GM18868 (cell line): ENCODE measurements around the gene NDUFA13.

ENCODE experiments used
- ATAC-seq: cut with Tn5 transposase; IDR thresholded peaks from one replicate; pipeline ENCODE4 v1.9.1; 2021; ENCODE audit warnings: mild to moderate bottlenecking, moderate library complexity; ENCODE audit not compliant: unreplicated experiment

The NDUFA13 gene

DNA sequence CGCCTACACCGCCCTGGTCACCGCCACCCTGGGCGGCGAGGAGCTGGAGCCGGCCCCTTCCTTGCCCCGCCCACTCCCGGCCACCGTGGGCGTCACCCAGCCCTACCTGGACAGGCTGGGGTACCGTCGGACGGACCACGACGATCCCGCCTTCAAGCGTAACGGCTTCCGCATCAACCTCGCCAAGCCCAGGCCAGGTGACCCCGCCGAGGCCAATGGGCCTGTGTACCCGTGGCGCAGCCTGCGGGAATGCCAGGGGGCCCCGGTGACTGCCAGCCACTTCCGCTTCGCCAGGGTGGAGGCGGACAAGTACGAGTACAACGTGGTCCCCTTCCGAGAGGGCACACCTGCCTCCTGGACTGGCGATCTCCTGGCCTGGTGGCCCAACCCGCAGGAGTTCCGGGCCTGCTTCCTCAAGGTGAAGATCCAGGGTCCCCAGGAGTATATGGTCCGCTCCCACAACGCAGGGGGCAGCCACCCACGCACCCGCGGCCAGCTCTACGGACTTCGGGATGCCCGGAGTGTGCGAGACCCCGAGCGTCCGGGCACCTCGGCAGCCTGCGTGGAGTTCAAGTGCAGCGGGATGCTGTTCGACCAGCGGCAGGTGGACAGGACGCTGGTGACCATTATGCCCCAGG, 29.0 kb downstream of the NDUFA13 start:
- no peak for ATAC-seq

- ATAC-seq = no peak
Observed at GRCh38 chr19:19545707-19546106, 29.7 kb downstream of the NDUFA13 start.

DNA sequence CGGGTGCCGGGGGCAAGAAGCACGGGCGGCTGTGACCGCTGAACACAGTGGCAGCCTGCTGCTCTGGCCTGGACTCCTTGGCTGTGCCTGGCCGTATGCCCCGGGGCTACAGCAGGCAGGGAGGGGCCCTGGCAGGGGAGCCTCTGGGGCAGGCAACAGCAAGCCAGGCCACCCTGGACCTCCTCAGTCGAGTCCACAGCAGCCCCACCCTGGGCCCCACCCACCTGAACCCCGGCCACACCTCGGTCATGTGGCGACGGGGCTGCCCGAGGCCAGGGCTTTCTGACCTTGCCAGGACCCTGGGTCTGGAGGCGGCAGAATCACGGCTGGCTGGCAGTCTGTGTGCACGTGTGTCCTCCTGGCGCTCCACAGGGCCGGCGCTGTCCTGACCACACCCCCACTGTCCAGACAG, 30.7 kb downstream of the NDUFA13 start:
- no peak for ATAC-seq

- no peak for ATAC-seq
Observed at GRCh38 chr19:19547674-19548336, 31.8 kb downstream of the NDUFA13 start.

DNA sequence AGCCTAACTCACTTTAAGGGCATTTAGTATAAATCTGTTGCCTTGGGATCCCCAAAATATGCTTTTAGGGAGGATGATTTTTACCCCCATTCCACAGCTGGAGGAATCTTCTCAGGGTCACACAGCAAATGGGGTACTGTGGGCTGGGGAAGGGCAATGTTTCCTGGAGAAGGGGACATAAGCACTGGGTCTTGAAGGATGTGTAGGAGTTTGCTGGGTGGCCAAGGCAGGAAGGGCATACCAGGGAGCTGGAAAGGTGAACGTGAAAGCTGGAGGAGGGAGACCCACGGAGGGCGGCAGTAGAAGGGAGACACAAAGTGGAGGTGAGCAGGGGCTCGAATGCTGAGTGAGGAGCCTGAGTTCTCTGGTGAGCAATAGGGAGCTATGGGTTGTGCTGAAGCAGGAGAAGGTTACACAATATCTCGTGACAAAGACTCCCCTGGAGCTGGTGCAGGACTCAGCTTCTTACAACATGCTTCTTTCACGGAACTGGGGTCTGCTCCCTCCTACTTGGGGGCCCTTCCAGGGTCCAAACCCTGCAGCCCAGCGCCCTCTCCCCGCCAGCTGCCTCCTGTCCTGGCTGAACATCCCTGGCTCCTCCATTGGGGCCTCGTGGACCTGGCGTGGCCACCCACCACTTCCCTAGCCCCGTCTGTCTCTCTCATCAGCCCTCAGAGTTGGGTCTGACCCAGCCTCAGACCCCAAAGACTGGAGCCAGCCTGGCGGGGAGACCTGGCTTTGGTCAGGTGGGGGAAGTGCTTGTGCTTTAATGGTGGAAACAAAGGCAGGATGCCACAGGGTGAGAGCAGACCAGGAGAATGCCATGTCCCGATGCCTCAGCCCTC, 33.1 kb downstream of the NDUFA13 start:
- no peak for ATAC-seq

GRCh38 chr19:19549804-19550464, 33.9 kb downstream of the NDUFA13 start:
- no peak for ATAC-seq

- no peak for ATAC-seq
Observed at GRCh38 chr19:19550485-19550929, 34.5 kb downstream of the NDUFA13 start.

- no peak for ATAC-seq
Observed at GRCh38 chr19:19550972-19551852, 35.2 kb downstream of the NDUFA13 start.

GRCh38 chr19:19551853-19552192, 35.8 kb downstream of the NDUFA13 start:
- no peak for ATAC-seq

DNA sequence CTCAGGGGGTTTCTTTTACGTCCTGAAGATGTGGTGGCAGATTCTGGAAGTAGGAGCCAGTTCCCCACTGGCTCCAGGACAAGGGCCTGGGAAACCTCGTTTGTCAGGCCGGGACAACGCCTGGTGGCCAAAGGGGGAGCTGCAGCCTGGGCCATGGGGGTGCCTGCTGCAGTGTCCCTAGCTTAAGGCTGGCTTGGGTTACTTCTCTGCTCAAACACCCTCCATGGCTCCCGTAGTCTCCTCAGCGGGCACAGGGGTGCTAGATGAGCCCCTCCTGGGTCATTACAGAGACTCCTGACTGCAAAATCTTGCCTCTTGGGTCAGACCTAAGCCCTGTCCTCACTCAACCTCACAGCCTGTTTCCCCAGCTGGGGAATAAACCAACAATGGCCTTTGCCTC, 36.8 kb downstream of the NDUFA13 start:
- no peak for ATAC-seq

DNA sequence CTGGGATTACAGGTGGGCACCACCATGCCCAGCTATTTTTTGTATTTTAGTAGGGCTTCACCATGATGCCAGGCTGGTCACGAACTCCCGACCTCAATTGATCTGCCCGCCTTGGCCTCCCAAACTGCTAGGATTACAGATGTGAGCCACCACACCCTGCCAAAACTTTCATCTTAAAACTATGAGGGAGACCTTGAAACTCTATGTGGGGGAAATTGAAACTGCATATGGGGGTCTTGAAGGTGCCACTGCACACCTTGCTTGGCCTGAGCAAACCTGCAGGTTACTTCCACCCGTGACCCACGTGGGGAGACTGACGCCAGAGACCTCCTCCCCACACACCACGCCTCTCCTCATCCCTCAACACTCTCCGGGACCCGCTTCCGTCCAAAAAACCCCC, 37.6 kb downstream of the NDUFA13 start:
- ATAC-seq = no peak

DNA sequence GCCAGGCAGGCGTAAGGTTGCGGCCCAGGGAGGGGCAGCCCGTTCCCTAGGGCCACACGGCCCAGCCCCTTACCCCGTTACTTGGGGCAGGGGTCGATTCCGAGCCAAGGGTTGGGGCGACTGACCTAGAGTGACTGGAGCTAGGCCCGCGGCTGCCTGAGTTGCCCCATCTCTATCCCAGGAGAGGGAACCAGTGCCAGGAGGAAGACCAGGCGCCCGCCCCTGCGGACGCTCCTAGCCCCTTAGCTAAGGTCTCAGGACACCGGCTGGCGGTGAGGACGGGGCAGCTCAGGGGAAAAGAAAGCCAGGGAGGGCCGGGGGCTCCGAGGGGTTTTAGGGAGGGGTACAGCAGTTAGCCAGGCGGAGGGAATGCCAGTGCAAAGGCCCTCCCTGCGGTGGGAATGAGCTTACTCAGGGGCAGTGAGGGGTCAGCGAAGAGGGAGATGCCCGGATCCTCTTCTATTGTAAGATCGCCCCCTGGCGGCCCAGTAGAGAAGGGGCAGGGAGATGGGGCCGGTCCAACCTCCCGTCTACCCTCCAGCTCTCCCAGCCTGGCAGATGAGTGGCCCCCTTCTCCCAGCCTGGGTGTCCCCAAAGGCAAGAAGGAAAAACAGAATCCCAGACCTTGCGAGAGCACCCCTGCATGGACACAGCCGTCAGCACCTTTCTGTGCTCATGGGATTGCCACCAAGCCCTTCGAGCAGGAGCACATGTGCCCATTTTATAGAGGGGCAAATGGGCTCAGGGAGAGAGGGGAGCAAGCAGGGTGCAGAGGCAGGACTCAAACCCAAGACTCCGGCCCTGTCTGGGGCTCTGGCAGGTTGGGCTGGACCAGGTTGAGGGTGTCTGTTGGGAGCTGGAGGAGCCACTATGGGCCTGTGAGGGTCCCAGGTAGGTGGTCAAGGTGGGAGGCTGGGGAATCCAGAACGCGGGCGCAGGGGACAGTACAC, 38.3 kb downstream of the NDUFA13 start:
- ATAC-seq = no peak

DNA sequence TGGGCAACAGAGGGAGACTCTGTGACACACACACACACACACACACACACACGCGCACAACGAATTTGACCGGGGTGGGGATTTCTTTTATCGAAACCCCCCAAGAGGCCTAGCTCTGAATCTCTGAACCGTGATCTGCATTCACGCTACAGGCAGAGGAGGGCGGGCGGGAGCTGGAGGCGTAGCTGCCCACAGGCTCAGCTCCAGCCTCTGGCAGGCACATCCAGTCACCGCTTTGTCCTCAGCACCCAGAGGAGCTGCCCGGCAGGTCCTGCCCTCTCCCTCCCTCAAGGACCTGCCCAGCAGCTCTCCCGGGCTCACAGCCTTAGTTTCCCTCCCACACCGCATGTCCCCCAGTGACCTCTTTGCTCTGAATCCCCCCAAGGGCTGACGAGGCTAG, 42.0 kb downstream of the NDUFA13 start:
- no peak for ATAC-seq

- no peak for ATAC-seq
Observed at GRCh38 chr19:19558636-19559035, 42.6 kb downstream of the NDUFA13 start.

DNA sequence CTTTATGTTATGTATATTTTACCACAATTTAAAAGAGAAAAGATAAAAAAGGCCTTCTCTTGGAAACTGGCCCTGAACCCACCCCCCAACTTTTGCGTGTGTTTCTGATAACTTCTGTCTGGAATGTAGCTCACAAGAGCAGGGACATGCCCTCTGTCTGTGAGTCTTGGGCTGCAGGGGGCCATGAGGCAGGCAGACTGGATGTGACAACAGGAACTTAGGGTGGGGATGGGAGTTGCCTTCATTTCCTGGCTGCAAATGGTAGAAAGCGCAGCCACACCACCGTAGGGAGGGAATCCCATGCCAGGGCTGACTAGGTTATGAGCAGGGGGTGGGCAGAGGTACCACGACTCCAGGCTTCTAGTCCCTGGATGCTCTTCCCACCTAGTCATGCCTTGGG, 43.9 kb downstream of the NDUFA13 start:
- ATAC-seq = no peak

- ATAC-seq = no peak
Observed at GRCh38 chr19:19561946-19562664, 46.1 kb downstream of the NDUFA13 start.

- no peak for ATAC-seq
Observed at GRCh38 chr19:19562665-19563347, 46.8 kb downstream of the NDUFA13 start.

GRCh38 chr19:19563348-19563848, 47.4 kb downstream of the NDUFA13 start:
- ATAC-seq = no peak
